ENCODE results near the gene PRKD2.
"Not testable (repeated sequence)": the region's sequence is repeated elsewhere in the genome, so short reads cannot be mapped to it uniquely, and the experiment has no call there.

- not testable (repeated sequence) for TF ChIP-seq CTCF (tag by site-specific recombination; IDR thresholded peaks at IDR 0.05); KLF10 (tag by site-specific recombination; IDR thresholded peaks at IDR 0.05); ZBTB21 (tag by site-specific recombination; IDR thresholded peaks at IDR 0.05); ZNF658 (tag by site-specific recombination; IDR thresholded peaks at IDR 0.05); ZNF792 (tag by site-specific recombination; IDR thresholded peaks at IDR 0.05); ZNF549 (tag by site-specific recombination; IDR thresholded peaks at IDR 0.05); ZNF146 (tag by site-specific recombination; IDR thresholded peaks at IDR 0.05); GLI2 (tag by site-specific recombination; IDR thresholded peaks at IDR 0.05; ENCODE audit: borderline replicate concordance, low read depth)
- TF ChIP-seq, protein P1, sequence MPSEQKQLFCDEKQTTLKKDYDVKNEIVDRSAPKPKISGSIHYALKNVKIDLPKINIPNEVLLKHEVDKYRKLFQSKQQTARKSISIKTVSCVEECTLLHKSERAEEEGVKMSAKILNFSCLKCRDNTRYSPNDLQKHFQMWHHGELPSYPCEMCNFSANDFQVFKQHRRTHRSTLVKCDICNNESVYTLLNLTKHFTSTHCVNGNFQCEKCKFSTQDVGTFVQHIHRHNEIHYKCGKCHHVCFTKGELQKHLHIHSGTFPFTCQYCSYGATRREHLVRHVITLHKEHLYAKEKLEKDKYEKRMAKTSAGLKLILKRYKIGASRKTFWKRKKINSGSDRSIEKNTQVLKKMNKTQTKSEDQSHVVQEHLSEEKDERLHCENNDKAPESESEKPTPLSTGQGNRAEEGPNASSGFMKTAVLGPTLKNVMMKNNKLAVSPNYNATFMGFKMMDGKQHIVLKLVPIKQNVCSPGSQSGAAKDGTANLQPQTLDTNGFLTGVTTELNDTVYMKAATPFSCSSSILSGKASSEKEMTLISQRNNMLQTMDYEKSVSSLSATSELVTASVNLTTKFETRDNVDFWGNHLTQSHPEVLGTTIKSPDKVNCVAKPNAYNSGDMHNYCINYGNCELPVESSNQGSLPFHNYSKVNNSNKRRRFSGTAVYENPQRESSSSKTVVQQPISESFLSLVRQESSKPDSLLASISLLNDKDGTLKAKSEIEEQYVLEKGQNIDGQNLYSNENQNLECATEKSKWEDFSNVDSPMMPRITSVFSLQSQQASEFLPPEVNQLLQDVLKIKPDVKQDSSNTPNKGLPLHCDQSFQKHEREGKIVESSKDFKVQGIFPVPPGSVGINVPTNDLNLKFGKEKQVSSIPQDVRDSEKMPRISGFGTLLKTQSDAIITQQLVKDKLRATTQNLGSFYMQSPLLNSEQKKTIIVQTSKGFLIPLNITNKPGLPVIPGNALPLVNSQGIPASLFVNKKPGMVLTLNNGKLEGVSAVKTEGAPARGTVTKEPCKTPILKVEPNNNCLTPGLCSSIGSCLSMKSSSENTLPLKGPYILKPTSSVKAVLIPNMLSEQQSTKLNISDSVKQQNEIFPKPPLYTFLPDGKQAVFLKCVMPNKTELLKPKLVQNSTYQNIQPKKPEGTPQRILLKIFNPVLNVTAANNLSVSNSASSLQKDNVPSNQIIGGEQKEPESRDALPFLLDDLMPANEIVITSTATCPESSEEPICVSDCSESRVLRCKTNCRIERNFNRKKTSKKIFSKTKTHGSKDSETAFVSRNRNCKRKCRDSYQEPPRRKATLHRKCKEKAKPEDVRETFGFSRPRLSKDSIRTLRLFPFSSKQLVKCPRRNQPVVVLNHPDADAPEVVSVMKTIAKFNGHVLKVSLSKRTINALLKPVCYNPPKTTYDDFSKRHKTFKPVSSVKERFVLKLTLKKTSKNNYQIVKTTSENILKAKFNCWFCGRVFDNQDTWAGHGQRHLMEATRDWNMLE (tag by site-specific recombination; conservative IDR thresholded peaks at IDR 0.05; ENCODE audit: low read depth) = not testable (repeated sequence)
- TF ChIP-seq, protein P2, sequence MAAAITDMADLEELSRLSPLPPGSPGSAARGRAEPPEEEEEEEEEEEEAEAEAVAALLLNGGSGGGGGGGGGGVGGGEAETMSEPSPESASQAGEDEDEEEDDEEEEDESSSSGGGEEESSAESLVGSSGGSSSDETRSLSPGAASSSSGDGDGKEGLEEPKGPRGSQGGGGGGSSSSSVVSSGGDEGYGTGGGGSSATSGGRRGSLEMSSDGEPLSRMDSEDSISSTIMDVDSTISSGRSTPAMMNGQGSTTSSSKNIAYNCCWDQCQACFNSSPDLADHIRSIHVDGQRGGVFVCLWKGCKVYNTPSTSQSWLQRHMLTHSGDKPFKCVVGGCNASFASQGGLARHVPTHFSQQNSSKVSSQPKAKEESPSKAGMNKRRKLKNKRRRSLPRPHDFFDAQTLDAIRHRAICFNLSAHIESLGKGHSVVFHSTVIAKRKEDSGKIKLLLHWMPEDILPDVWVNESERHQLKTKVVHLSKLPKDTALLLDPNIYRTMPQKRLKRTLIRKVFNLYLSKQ (tag by site-specific recombination; IDR thresholded peaks at IDR 0.05; ENCODE audit: borderline replicate concordance) = not testable (repeated sequence)
- TF ChIP-seq, protein P3, sequence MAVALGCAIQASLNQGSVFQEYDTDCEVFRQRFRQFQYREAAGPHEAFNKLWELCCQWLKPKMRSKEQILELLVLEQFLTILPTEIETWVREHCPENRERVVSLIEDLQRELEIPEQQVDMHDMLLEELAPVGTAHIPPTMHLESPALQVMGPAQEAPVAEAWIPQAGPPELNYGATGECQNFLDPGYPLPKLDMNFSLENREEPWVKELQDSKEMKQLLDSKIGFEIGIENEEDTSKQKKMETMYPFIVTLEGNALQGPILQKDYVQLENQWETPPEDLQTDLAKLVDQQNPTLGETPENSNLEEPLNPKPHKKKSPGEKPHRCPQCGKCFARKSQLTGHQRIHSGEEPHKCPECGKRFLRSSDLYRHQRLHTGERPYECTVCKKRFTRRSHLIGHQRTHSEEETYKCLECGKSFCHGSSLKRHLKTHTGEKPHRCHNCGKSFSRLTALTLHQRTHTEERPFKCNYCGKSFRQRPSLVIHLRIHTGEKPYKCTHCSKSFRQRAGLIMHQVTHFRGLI (tag by site-specific recombination; IDR thresholded peaks at IDR 0.05) = not testable (repeated sequence)
Measured at GRCh38 chr19:46760897-46761296, 44.0 kb upstream of the PRKD2 start.
